MCF 10A (cell line): ENCODE results near the gene RSAD2. TPM values are rescaled to one million over a fixed set of nuclear protein-coding genes. Genes with fewer than 3 reads are reported as not detected.

Experiments used
- BruUV-seq: library from RNA; stranded (reverse); fragments of 400-500 nt; replicated peaks from 2 replicates; lab custom pipeline; 2021; lab: Mats Ljungman, UMichigan
- CTCF ChIA-PET: fragments of 300-600 bp; sonication (Branson Sonifier 250); formaldehyde crosslinking; extraction: SDS; loops from one replicate; lab custom pipeline; 2021; ENCODE audit warnings: antibody characterized with exemption, inconsistent platforms; lab: Yijun Ruan, JAX
- POLR2A ChIA-PET: fragments of 300-600, 350-650 bp; sonication (Branson Sonifier 250); formaldehyde crosslinking; extraction: SDS; loops from one replicate; lab custom pipeline; 2020; ENCODE audit warnings: antibody characterized with exemption, inconsistent platforms; lab: Yijun Ruan, JAX
- DNase-seq: peaks from one replicate; pipeline ENCODE4 v3.0.0-alpha.2; 2018; ENCODE audit not compliant: unreplicated experiment
- H3K27ac Mint-ChIP-seq: one replicate; pipeline ENCODE4 v1.8.0; 2022; ENCODE audit warnings: mild to moderate bottlenecking, low read depth, mixed read lengths; ENCODE audit not compliant: unreplicated experiment
- H3K27me3 Mint-ChIP-seq: one replicate; pipeline ENCODE4 v1.8.0; 2022; ENCODE audit warnings: mixed read lengths; ENCODE audit not compliant: insufficient read depth, unreplicated experiment
- H3K36me3 Mint-ChIP-seq: one replicate; pipeline ENCODE4 v1.8.0; 2022; ENCODE audit warnings: mild to moderate bottlenecking, moderate library complexity, mixed read lengths; ENCODE audit not compliant: insufficient read depth, unreplicated experiment
- H3K4me1 Mint-ChIP-seq: one replicate; pipeline ENCODE4 v1.8.0; 2022; ENCODE audit warnings: mixed read lengths; ENCODE audit not compliant: insufficient read depth, unreplicated experiment
- H3K4me3 Mint-ChIP-seq: one replicate; pipeline ENCODE4 v1.8.0; 2022; ENCODE audit warnings: mild to moderate bottlenecking, moderate library complexity, mixed read lengths; ENCODE audit not compliant: unreplicated experiment
- H3K9me3 Mint-ChIP-seq: one replicate; pipeline ENCODE4 v1.8.0; 2022; ENCODE audit warnings: mixed read lengths; ENCODE audit not compliant: unreplicated experiment
- intact Hi-C: fragments of 100-400 bp; cut with micrococcal nuclease; formaldehyde crosslinking; loops from 2 replicates; pipeline ENCODE4 v1.14.1; 2022
- total RNA-seq: library from RNA; stranded (reverse); gene quantifications from 2 replicates; pipeline ENCODE4 v1.2.3, GENCODE V29; 2022
- TF ChIP-seq, protein P1 (sequence below): fragments of 200-600 bp; IDR thresholded peaks from one replicate; pipeline ENCODE4 v1.8.0; 2022; ENCODE audit warnings: antibody characterized with exemption, mild to moderate bottlenecking; ENCODE audit not compliant: unreplicated experiment

Gene RSAD2
- total RNA-seq, 1 experiment from 2014 or later: 0.09 TPM

- H3K36me3 Mint-ChIP-seq: no peaks in the 10 kb centered on the region
- H3K27ac Mint-ChIP-seq: no peak overlapping the region
- no peak for DNase-seq
- intact Hi-C loops: no loop called here
- POLR2A ChIA-PET: interaction anchor here (0.9 kb wide), 1 partner anchor 88 kb away, joined by 3 read pairs; no protein-coding TSS in a partner anchor
- CTCF ChIA-PET: no interaction called here
- no TSS peak for BruUV-seq
- no peaks in the 10 kb centered on the region for H3K9me3 Mint-ChIP-seq
- no peaks in the 10 kb centered on the region for H3K4me1 Mint-ChIP-seq
- no peak overlapping the region for H3K4me3 Mint-ChIP-seq
- TF ChIP-seq, protein P1, sequence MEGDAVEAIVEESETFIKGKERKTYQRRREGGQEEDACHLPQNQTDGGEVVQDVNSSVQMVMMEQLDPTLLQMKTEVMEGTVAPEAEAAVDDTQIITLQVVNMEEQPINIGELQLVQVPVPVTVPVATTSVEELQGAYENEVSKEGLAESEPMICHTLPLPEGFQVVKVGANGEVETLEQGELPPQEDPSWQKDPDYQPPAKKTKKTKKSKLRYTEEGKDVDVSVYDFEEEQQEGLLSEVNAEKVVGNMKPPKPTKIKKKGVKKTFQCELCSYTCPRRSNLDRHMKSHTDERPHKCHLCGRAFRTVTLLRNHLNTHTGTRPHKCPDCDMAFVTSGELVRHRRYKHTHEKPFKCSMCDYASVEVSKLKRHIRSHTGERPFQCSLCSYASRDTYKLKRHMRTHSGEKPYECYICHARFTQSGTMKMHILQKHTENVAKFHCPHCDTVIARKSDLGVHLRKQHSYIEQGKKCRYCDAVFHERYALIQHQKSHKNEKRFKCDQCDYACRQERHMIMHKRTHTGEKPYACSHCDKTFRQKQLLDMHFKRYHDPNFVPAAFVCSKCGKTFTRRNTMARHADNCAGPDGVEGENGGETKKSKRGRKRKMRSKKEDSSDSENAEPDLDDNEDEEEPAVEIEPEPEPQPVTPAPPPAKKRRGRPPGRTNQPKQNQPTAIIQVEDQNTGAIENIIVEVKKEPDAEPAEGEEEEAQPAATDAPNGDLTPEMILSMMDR: no peak
- H3K27me3 Mint-ChIP-seq: peaks cover 65% of the 10 kb centered on the region
Observed at GRCh38 chr2:6944555-6944954, 67.0 kb downstream of the RSAD2 start.

DNA sequence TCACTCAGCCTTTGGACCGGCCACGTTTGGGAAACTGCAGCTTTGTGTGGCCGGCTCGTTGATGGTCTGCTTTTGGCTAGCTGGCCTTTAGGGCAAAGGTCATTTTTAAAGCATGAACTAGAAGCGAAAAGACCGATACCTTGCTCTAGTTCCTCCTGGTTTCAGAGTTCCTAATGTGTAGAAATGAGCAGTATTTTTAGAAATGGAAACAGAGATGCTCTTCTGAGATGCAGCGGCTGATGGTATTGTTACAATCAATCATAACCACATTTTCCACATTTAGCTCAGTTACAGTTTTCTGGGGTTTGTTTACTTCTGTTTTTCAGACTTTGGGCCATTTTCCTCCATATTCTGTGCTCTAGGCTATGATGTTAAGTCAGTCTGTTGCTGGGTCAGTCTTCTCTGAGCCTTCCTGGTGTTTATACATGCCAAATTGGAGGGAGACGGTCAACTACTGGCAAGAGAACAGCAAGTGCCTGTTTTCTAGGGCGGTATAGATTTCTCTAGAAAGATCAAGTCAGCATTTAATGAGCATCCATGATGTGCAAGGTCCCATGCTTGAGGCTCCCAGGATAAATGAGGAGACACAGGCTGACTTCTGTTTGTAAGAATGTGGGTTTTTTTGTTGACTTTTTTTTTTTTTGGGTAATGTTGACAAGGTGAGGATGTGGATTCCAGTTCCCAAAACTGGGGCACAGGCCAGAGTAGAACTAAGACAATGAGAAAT is 67.7 kb downstream of the RSAD2 start:
- BruUV-seq: no TSS peak
- TF ChIP-seq, protein P1: no peak
- Mint-ChIP-seq H3K9me3 (no peaks in the 10 kb centered on the region), H3K27ac (no peak overlapping the region), H3K4me1 (no peaks in the 10 kb centered on the region), H3K36me3 (no peaks in the 10 kb centered on the region), H3K4me3 (no peak overlapping the region), H3K27me3 (peaks cover 65% of the 10 kb centered on the region)
- CTCF ChIA-PET: no interaction called here
- POLR2A ChIA-PET: interaction anchor here (0.9 kb wide), 1 partner anchor 87 kb away, joined by 3 read pairs; no protein-coding TSS in a partner anchor
- intact Hi-C loops: no loop called here
- no peak for DNase-seq

DNA sequence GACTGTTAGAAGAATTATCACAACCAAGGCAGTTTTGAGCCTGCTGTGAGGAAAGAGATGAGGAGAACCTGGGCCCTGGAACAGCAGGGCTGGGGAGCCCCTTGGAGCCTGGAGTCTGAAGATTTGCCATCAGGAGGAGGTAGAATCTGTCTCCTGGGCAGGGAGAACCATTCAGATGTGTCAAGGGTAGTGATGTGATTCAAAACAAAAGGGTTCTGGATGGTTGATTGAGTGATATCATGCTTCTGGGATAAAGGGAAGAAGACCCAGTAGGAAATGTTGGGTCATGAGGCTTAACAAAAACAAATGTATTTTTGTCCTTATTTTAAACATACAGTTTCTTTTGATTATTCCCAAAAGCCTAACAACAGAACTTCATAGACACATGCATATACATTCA is 68.2 kb downstream of the RSAD2 start:
- Mint-ChIP-seq H3K27me3 (peaks cover 62% of the 10 kb centered on the region), H3K9me3 (no peaks in the 10 kb centered on the region), H3K36me3 (no peaks in the 10 kb centered on the region), H3K27ac (no peak overlapping the region), H3K4me3 (no peak overlapping the region), H3K4me1 (no peaks in the 10 kb centered on the region)
- BruUV-seq: no TSS peak
- TF ChIP-seq, protein P1: no peak
- ChIA-PET POLR2A (interaction anchor here (1.1 kb wide), 1 partner anchor 34 kb away, joined by 4 read pairs; no protein-coding TSS in a partner anchor), CTCF (no interaction called here)
- intact Hi-C loops: no loop called here
- DNase-seq: no peak

- H3K27ac Mint-ChIP-seq: no peak overlapping the region
- ChIA-PET CTCF (no interaction called here), POLR2A (interaction anchor here (0.7 to 1.1 kb wide), 2 partner anchors 35 to 277 kb away, joined by 4 read pairs; no protein-coding TSS in a partner anchor)
Observed at GRCh38 chr2:6946722-6947121, 69.1 kb downstream of the RSAD2 start.

More at GRCh38 chr2:6946722-6947121, 69.1 kb downstream of the RSAD2 start:
- Mint-ChIP-seq H3K36me3 (no peaks in the 10 kb centered on the region), H3K27me3 (peaks cover 62% of the 10 kb centered on the region), H3K4me3 (no peak overlapping the region), H3K4me1 (no peaks in the 10 kb centered on the region), H3K9me3 (no peaks in the 10 kb centered on the region)
- TF ChIP-seq, protein P1: no peak
- BruUV-seq: no TSS peak
- DNase-seq: peak; percentile 75
- intact Hi-C loops: no loop called here

Other genes starting within 250 kb of the RSAD2 start
- gene CMPK2, start 11.9 kb upstream of the RSAD2 start, total RNA-seq: 0.40 TPM in 1 of 2 replicates, not detected in the other
- gene RNF144A, start 39.6 kb downstream of the RSAD2 start, total RNA-seq: 0.21 and 0.47 TPM in 2 replicates